Measurements from ENCODE around the gene VMA21. TPM values are rescaled to one million over a fixed set of nuclear protein-coding genes. Genes with fewer than 3 reads are reported as not detected.
A peak's percentile ranks its signal among the peaks of the same experiment; 100 is the strongest.

Gene VMA21
- total RNA-seq (2012; rRNA removed): 28.5 and 49.4 TPM in 2 replicates
- polyA plus RNA-seq (2012; rRNA removed): 10.1 and 12.3 TPM in 2 replicates
- polyA plus RNA-seq (2012; cell fraction: cytosol; rRNA removed): 4.2 and 4.7 TPM in 2 replicates
- 1.5 and 7.1 TPM in 2 replicates for polyA plus RNA-seq (2012; cell fraction: nucleus; rRNA removed; ENCODE audit: low replicate concordance)
- Bru-seq, nascent RNA: percentile 80 among the genes with signal in this experiment
- BruChase-seq, experiment 1, labeled RNA remaining after a 6-hour chase: percentile 96 among the genes with signal in this experiment
- BruChase-seq, experiment 2, labeled RNA remaining after a 2-hour chase: percentile 94 among the genes with signal in this experiment
- long read RNA-seq, full-length matches to known transcripts: 22 of 30 reads
- long read RNA-seq, partial matches to known transcripts: 0 of 30 reads
- long read RNA-seq, other reads (novel, unspliced or antisense): 8 of 30 reads

- WGBS, 2 experiments (ENCODE audit: extremely low coverage in 2 of 2, insufficient read length in 1 of 2): 38% methylated on average over 57 of the region's 97 CpGs; no CpG with 5 or more reads in 1 of the 2 experiments
- Histone ChIP-seq H3K9ac (ENCODE audit: low read depth, low read length) (peak within 1 kb of the TSS; percentile 89), H3K36me3 (ENCODE audit: control insufficient read depth, insufficient read depth, low read length) (no peaks in the 10 kb centered on the region), H3K4ac (ENCODE audit: low read depth, low read length) (peak within 1 kb of the TSS; percentile 86), H2AFZ (replicated peaks; ENCODE audit: low read length, poor library complexity) (peak within 1 kb of the TSS; percentile 85), H4K91ac (ENCODE audit: insufficient read depth, low read depth, low read length) (peak within 1 kb of the TSS; percentile 58), H2AK5ac (ENCODE audit: low read depth, low read length) (0 out of 2 replicates have a peak within 1 kb of the TSS, but pooled peaks have one; percentile 24), H3K4me2 (ENCODE audit: low read depth, low read length) (peak within 1 kb of the TSS; percentile 98), H2BK5ac (ENCODE audit: low read depth, low read length, poor library complexity, severe bottlenecking) (peak within 1 kb of the TSS; percentile 29), H4K5ac (ENCODE audit: low read depth, low read length) (peak within 1 kb of the TSS; percentile 56), H3K14ac (replicated peaks; ENCODE audit: low read depth, low read length) (peak within 1 kb of the TSS; percentile 52; the same call in 1 of the 2 replicates), H3K4me1 (ENCODE audit: control insufficient read depth, insufficient read depth, low read length) (peaks cover 2% of the 10 kb centered on the region; the same call in 1 of the 2 replicates), H3K56ac (ENCODE audit: extremely low read depth, insufficient read depth, low read length) (peak within 1 kb of the TSS; percentile 81), H3K9me3 (ENCODE audit: control insufficient read depth, insufficient read depth, low read length) (no peaks in the 10 kb centered on the region), H3K79me1 (ENCODE audit: low read depth in 1 of 2, low read length in 2 of 2) (no peaks in the 10 kb centered on the region), H3K18ac (ENCODE audit: low read depth, low read length) (peak within 1 kb of the TSS; percentile 20), H3K4me3 (ENCODE audit: insufficient read depth, low read depth, low read length) (peak within 1 kb of the TSS; percentile 97), H3K9me1 (ENCODE audit: insufficient read depth, low read length) (no peaks in the 10 kb centered on the region), H4K8ac (ENCODE audit: low read depth in 2 of 2, low read length in 2 of 2) (peak within 1 kb of the TSS; percentile 91 to 92), H2BK15ac (ENCODE audit: low read depth, low read length) (no peak within 1 kb of the TSS), H2BK20ac (ENCODE audit: low read depth, low read length) (no peak within 1 kb of the TSS), H4K20me1 (ENCODE audit: insufficient read depth, low read length) (peaks cover 3% of the 10 kb centered on the region), H3K27me3 (ENCODE audit: control insufficient read depth, insufficient read depth, low read length) (no peaks in the 10 kb centered on the region), H3K23ac (ENCODE audit: low read depth, low read length) (peak within 1 kb of the TSS; percentile 66), H2AK9ac (replicated peaks; ENCODE audit: low read depth, low read length, poor library complexity) (peak within 1 kb of the TSS; percentile 69), H3K27ac (ENCODE audit: insufficient read depth, low read length) (peak within 1 kb of the TSS; percentile 87), H2BK120ac (ENCODE audit: low read depth, low read length) (no peak within 1 kb of the TSS)
- ATAC-seq (ENCODE audit: low read depth) (peak; percentile 91), DNase-seq (peak; percentile 82)
- no peak for TF ChIP-seq RAD21 (IDR thresholded peaks at IDR 0.05; ENCODE audit: low read length)
- TF ChIP-seq FOS (IDR thresholded peaks at IDR 0.05; ENCODE audit: low read depth, low read length): no peak
- no peak for TF ChIP-seq SMC3 (IDR thresholded peaks at IDR 0.05; ENCODE audit: low read depth, low read length)
- peak; percentile 71; the same call in 1 of the 2 replicates for TF ChIP-seq MAZ (IDR thresholded peaks at IDR 0.05; ENCODE audit: borderline replicate concordance, low read depth, low read length)
- peak; percentile 32; the same call in 1 of the 2 replicates for TF ChIP-seq POLR2A (IDR thresholded peaks at IDR 0.05; ENCODE audit: low read depth, low read length)
- no peak for TF ChIP-seq CEBPB (IDR thresholded peaks at IDR 0.05; ENCODE audit: low read depth, low read length)
- TF ChIP-seq CTCF (conservative IDR thresholded peaks at IDR 0.05; ENCODE audit: low read depth, low read length): no peak
- TF ChIP-seq USF2 (IDR thresholded peaks at IDR 0.05; ENCODE audit: low read depth, low read length): peak; percentile 85
- TF ChIP-seq CHD1 (IDR thresholded peaks at IDR 0.05; ENCODE audit: low read depth, low read length): no peak
- peak; percentile 86 for TF ChIP-seq BHLHE40 (IDR thresholded peaks at IDR 0.05; ENCODE audit: low read depth, low read length)
- POLR2A ChIA-PET (ENCODE audit: unreplicated experiment): interaction anchor here (0.6 kb wide), 1 partner anchor 12 kb away, joined by 6 read pairs; no protein-coding TSS in a partner anchor
- no TSS peak for BruUV-seq (replicated peaks)
- in situ Hi-C loops (cut with MboI; ENCODE audit: low sequenced_read_pairs) (no loop called here), intact Hi-C loops (cut with micrococcal nuclease) (loop anchor here (2.0 kb wide), 1 partner anchor 498 kb away; the partner anchor contains the start of gene CD99L2), dilution Hi-C loops (cut with HindIII; ENCODE audit: low sequenced_read_pairs, unreplicated experiment) (no loop called here)
- CTCF ChIA-PET: interaction anchor here (0.6 kb wide), 1 partner anchor 749 kb away, joined by 3 read pairs; no protein-coding TSS in a partner anchor
Observed at GRCh38 chrX:151396825-151397740, at the start of gene VMA21. TSS of gene VMA21 (plus strand) at chrX:151397206. CDS start at chrX:151397309, 103 bp downstream.

Data from IMR-90 (cell line).